Small intestine (tissue), 7 donors: ENCODE measurements around the gene KRT75. TPM values are rescaled to one million over a fixed set of nuclear protein-coding genes. Genes with fewer than 3 reads are reported as not detected.
A peak's percentile ranks its signal among the peaks of the same experiment; 100 is the strongest.

ENCODE experiments used
- DNase-seq, 2 donors: peaks; one replicate each; pipeline versions ENCODE4 v3.0.0 to v3.0.0-alpha.2; 2013
- FAIRE-seq: peaks from 2 replicates; lab custom pipeline; 2012; peaks lifted over from hg19 to GRCh38; lab: Jason Lieb, UNC
- H3K27ac ChIP-seq, 3 donors: one replicate each; pipeline ENCODE4 v1.5.1; 2013; ENCODE audit warnings: low read length in 2 of 3, mild to moderate bottlenecking in 2 of 3, control low read depth in 1 of 3, inconsistent platforms in 1 of 3, low read depth in 1 of 3, moderate library complexity in 1 of 3
- H3K27me3 ChIP-seq, 3 donors: one replicate each; pipeline ENCODE4 v1.6.1; 2013; ENCODE audit warnings: low read length in 3 of 3, inconsistent platforms in 1 of 3; ENCODE audit not compliant: control insufficient read depth in 3 of 3, insufficient read depth in 3 of 3
- H3K36me3 ChIP-seq, 3 donors: one replicate each; pipeline ENCODE4 v1.6.1; 2013; ENCODE audit warnings: low read length in 3 of 3, inconsistent platforms in 1 of 3, low read depth in 1 of 3, mild to moderate bottlenecking in 1 of 3, moderate library complexity in 1 of 3; ENCODE audit not compliant: control insufficient read depth in 3 of 3, insufficient read depth in 2 of 3
- H3K4me1 ChIP-seq, 3 donors: one replicate each; pipeline ENCODE4 v1.6.1; 2013; ENCODE audit warnings: low read length in 2 of 3, inconsistent platforms in 1 of 3, low read depth in 1 of 3, mild to moderate bottlenecking in 1 of 3, moderate library complexity in 1 of 3; ENCODE audit not compliant: control insufficient read depth in 3 of 3, insufficient read depth in 2 of 3
- H3K4me3 ChIP-seq, 3 donors: one replicate each; pipeline ENCODE4 v1.5.1; 2013; ENCODE audit warnings: low read length in 3 of 3, control low read depth in 1 of 3, inconsistent platforms in 1 of 3, low read depth in 1 of 3, mild to moderate bottlenecking in 1 of 3, moderate library complexity in 1 of 3
- H3K9me3 ChIP-seq, 2 donors: one replicate each; pipeline ENCODE4 v1.6.1; 2013; ENCODE audit warnings: low read depth in 1 of 2, low read length in 1 of 2; ENCODE audit not compliant: control insufficient read depth in 2 of 2, insufficient read depth in 1 of 2
- WGBS, 3 donors: extraction: QIAGEN DNeasy Blood & Tissue Kit; methylation state at CpG; one replicate each; pipeline ENCODE4 v1.1.7; 2013; 5-methylcytosine and 5-hydroxymethylcytosine counted together
- polyA plus RNA-seq, 4 donors: library from polyadenylated mRNA; stranded (reverse) in 3 of 4; unstranded in 1 of 4; fragments of 200-250 nt in 3 of 4; fragments of 120-200 nt in 1 of 4; gene quantifications; one replicate each; pipeline versions ENCODE4 v1.2.1 to v1.2.3, GENCODE V29; 2013
- donor health status: healthy with polysubstance abuse.
- donor health status: control.
- donor health status: control.
- donor health status: Bipolar disorder and iron deficiency.
- donor health status: healthy.

KRT75 gene
- polyA plus RNA-seq, 4 donors = 0.01 TPM; not detected in 3

- Histone ChIP-seq H3K4me1 (peaks cover 0 to 11% (median 5%) of the 10 kb centered on the region in 3 donors), H3K9me3 (no peaks in the 10 kb centered on the region), H3K27me3 (peaks cover 0 to 4% (median 3%) of the 10 kb centered on the region in 3 donors), H3K27ac (no peak overlapping the region), H3K4me3 (no peak overlapping the region), H3K36me3 (no peaks in the 10 kb centered on the region)
- peak in 1 of 2 donors; percentile 46 for DNase-seq
- FAIRE-seq = no peak
- WGBS, 3 donors = 41 to 75% (median 66%) methylated on average over 8 of the region's 8 CpGs
Observed at GRCh38 chr12:52438305-52439301, 4.4 kb upstream of the KRT75 start.

- H3K9me3 ChIP-seq = no peaks in the 10 kb centered on the region
- no peaks in the 10 kb centered on the region for H3K36me3 ChIP-seq
- FAIRE-seq = no peak
- no peak overlapping the region for H3K4me3 ChIP-seq
- 45 to 59% (median 46%) methylated on average over 8 to 9 of the region's 9 CpGs for WGBS, 3 donors
- H3K27me3 ChIP-seq = peaks cover 0 to 1% (median 0%) of the 10 kb centered on the region in 3 donors
- H3K4me1 ChIP-seq = peaks cover 0 to 11% (median 5%) of the 10 kb centered on the region in 3 donors
- peak in 1 of 2 donors; percentile 28 for DNase-seq
- H3K27ac ChIP-seq = no peak overlapping the region
Observed at GRCh38 chr12:52437508-52437907, 3.3 kb upstream of the KRT75 start.

- peaks cover 0 to 1% (median under 1%) of the 10 kb centered on the region in 3 donors for H3K27me3 ChIP-seq
- H3K9me3 ChIP-seq = no peaks in the 10 kb centered on the region
- FAIRE-seq (no peak), DNase-seq (peak in 1 of 2 donors; percentile 73)
- 44 to 61% (median 44%) methylated on average over 9 of the region's 9 CpGs for whole genome bisulfite sequencing, 3 donors
- H3K27ac ChIP-seq = peak overlapping the region in 1 of 3 donors; percentile 27
- H3K36me3 ChIP-seq = no peaks in the 10 kb centered on the region
- peaks cover 0 to 11% (median 5%) of the 10 kb centered on the region in 3 donors for H3K4me1 ChIP-seq
- no peak overlapping the region for H3K4me3 ChIP-seq
Observed at GRCh38 chr12:52436828-52437474, 2.8 kb upstream of the KRT75 start.

- H3K36me3 ChIP-seq = no peaks in the 10 kb centered on the region
- H3K4me3 ChIP-seq = no peak overlapping the region
- H3K27ac ChIP-seq = no peak overlapping the region
- no peak for FAIRE-seq
- 17 to 47% (median 33%) methylated on average over 9 of the region's 9 CpGs for WGBS, 3 donors
- DNase-seq = no peak
- H3K4me1 ChIP-seq = peaks cover 0 to 11% (median 5%) of the 10 kb centered on the region in 3 donors
- peaks cover 0 to 5% (median 3%) of the 10 kb centered on the region in 3 donors for H3K27me3 ChIP-seq
- H3K9me3 ChIP-seq = no peaks in the 10 kb centered on the region
Observed at GRCh38 chr12:52436000-52436827, 2.0 kb upstream of the KRT75 start.

GRCh38 chr12:52435659-52435999 is 1.5 kb upstream of the KRT75 start:
- no peaks in the 10 kb centered on the region for H3K9me3 ChIP-seq
- no peak overlapping the region for H3K4me3 ChIP-seq
- no peak overlapping the region for H3K27ac ChIP-seq
- 76 to 89% (median 87%) methylated on average over 6 of the region's 6 CpGs for WGBS, 3 donors
- H3K4me1 ChIP-seq = peaks cover 0 to 11% (median 5%) of the 10 kb centered on the region in 3 donors
- FAIRE-seq (no peak), DNase-seq (no peak)
- no peaks in the 10 kb centered on the region for H3K36me3 ChIP-seq
- H3K27me3 ChIP-seq = peaks cover 0 to 8% (median 3%) of the 10 kb centered on the region in 3 donors

GRCh38 chr12:52434760-52435530 is 774 bp upstream of the KRT75 start:
- no peaks in the 10 kb centered on the region for H3K36me3 ChIP-seq
- H3K4me3 ChIP-seq = no peak overlapping the region
- H3K27ac ChIP-seq = no peak overlapping the region
- FAIRE-seq (no peak), DNase-seq (no peak)
- H3K9me3 ChIP-seq = no peaks in the 10 kb centered on the region
- H3K27me3 ChIP-seq = peaks cover 0 to 8% (median 3%) of the 10 kb centered on the region in 3 donors
- H3K4me1 ChIP-seq = peaks cover 0 to 11% (median 5%) of the 10 kb centered on the region in 3 donors
- 89 to 93% (median 92%) methylated on average over 6 of the region's 6 CpGs for WGBS, 3 donors

GRCh38 chr12:52433501-52434080 is 580 bp downstream of the KRT75 start:
- FAIRE-seq (no peak), DNase-seq (no peak)
- no peaks in the 10 kb centered on the region for H3K9me3 ChIP-seq
- H3K36me3 ChIP-seq = no peaks in the 10 kb centered on the region
- peaks cover 0 to 9% (median 5%) of the 10 kb centered on the region in 3 donors for H3K4me1 ChIP-seq
- no peak overlapping the region for H3K4me3 ChIP-seq
- H3K27me3 ChIP-seq = peaks cover 0 to 14% (median 3%) of the 10 kb centered on the region in 3 donors
- no peak overlapping the region for H3K27ac ChIP-seq
- WGBS, 3 donors = 91 to 94% (median 93%) methylated on average over 12 of the region's 12 CpGs
